NT2/D1 (cell line): Measurements from ENCODE around the gene TXNRD1.

ENCODE experiments used
- DNase-seq: peaks from one replicate; pipeline ENCODE4 v3.0.0-alpha.2; 2011; ENCODE audit warnings: low read depth, low spot score
- H3K27me3 ChIP-seq: 2 replicates; pipeline ENCODE4 v1.6.0; 2011; ENCODE audit warnings: mild to moderate bottlenecking; ENCODE audit not compliant: insufficient read length, insufficient read depth
- H3K36me3 ChIP-seq: 2 replicates; pipeline ENCODE4 v1.6.1; 2011; ENCODE audit warnings: mild to moderate bottlenecking, low read length, mixed read lengths; ENCODE audit not compliant: insufficient read depth, insufficient read length
- H3K4me1 ChIP-seq: 2 replicates; pipeline ENCODE4 v1.5.1; 2011; ENCODE audit not compliant: insufficient read depth, insufficient read length
- H3K4me3 ChIP-seq: 2 replicates; pipeline ENCODE4 v1.5.1; 2011; ENCODE audit warnings: low read depth; ENCODE audit not compliant: insufficient read length
- H3K9ac ChIP-seq: 2 replicates; pipeline ENCODE4 v1.6.0; 2011; ENCODE audit warnings: low read depth; ENCODE audit not compliant: insufficient read length
- H3K9me3 ChIP-seq: 2 replicates; pipeline ENCODE4 v1.5.1; 2011; ENCODE audit warnings: mild to moderate bottlenecking, low read length; ENCODE audit not compliant: insufficient read depth
- SUZ12 ChIP-seq: IDR thresholded peaks from 2 replicates; pipeline ENCODE4 v1.6.1; 2011; ENCODE audit not compliant: insufficient read length, insufficient read depth; ENCODE audit errors: extremely low read depth
- YY1 ChIP-seq: IDR thresholded peaks from 2 replicates; pipeline ENCODE4 v1.6.1; 2011; ENCODE audit not compliant: insufficient read length, insufficient read depth
- ZNF274 ChIP-seq: IDR thresholded peaks from 2 replicates; pipeline ENCODE4 v1.6.1; 2011; ENCODE audit warnings: mild to moderate bottlenecking, low read depth, low read length

Gene TXNRD1

DNA sequence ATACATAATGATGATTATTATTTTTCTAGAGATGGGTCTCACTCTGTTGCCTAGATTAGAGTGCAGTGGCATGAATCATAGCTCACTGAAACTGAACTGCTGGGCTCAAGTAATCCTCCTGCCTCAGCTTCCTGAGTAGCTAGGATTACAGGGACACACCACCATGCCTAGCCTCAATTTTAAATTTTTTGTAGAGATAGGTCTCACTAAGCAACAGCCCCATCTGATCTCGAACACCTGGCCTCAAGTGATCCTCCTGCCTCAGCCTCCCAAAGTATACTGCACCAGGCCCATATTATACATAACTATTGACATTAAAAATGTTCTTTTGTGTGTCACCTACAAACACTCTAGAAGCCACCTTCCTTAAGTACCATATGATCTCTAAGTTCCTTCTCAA lies 3.4 kb downstream of the TXNRD1 start:
- no peaks in the 10 kb centered on the region for H3K36me3 ChIP-seq
- H3K4me1 ChIP-seq = no peaks in the 10 kb centered on the region
- H3K9ac ChIP-seq = no peak overlapping the region
- no peak for DNase-seq
- TF ChIP-seq YY1 = no peak
- no peak for TF ChIP-seq ZNF274
- no peak for TF ChIP-seq SUZ12
- peaks cover 23% of the 10 kb centered on the region for H3K27me3 ChIP-seq
- no peak overlapping the region for H3K4me3 ChIP-seq
- H3K9me3 ChIP-seq = no peaks in the 10 kb centered on the region

DNA sequence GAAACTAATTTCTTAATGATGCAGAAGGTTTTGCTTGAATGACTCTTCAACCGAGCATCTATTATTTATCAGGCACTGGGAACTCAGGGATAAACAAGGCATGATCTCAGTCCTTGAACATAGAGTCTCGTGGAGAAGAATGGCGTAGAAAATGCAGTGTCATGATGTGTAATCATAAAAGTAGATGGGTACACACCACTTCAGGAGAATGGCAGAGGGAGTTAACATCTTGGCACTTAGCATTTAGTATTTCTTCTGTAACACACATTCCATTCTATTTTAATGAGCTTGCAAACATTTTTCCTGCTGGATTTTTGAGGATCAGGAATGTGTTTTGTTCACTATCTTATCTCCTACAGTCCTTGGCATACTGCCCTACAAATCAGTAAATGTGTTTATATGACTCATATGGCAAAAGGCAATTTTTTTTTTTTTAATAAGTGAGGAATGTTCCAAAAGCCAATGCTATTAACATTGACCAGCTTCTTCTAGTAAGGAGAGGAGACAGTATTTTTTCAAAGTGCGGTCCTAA lies 3.8 kb downstream of the TXNRD1 start:
- H3K27me3 ChIP-seq = peaks cover 23% of the 10 kb centered on the region
- no peak overlapping the region for H3K9ac ChIP-seq
- DNase-seq = no peak
- H3K4me1 ChIP-seq = no peaks in the 10 kb centered on the region
- no peak for TF ChIP-seq YY1
- no peak for TF ChIP-seq SUZ12
- no peak for TF ChIP-seq ZNF274
- no peak overlapping the region for H3K4me3 ChIP-seq
- H3K36me3 ChIP-seq = no peaks in the 10 kb centered on the region
- H3K9me3 ChIP-seq = no peaks in the 10 kb centered on the region

DNA sequence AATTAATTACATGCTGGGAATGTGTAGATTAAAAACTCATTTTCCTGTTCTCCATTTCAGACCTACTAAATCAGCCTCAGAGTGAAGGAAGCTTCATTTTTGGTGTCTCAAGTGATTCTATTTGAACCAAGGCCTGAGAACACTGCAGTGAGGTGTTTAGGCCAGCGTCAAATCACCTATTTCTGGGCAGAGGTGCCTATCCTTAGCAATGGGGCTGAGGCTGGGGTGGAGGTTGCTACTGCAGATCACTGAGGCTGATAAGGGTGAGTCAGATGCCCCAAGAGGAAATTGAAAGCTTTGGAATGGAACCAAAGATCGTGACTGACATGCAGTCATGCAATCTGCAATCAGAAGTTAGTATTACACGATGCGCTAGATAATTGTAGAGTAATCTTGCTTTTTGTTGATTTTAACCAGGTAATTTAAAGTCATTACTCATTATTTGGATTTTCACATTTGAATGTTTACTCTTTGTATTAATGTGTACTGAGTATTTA lies 4.4 kb downstream of the TXNRD1 start:
- Histone ChIP-seq H3K9ac (no peak overlapping the region), H3K27me3 (peaks cover 23% of the 10 kb centered on the region), H3K4me1 (no peaks in the 10 kb centered on the region), H3K4me3 (no peak overlapping the region), H3K9me3 (no peaks in the 10 kb centered on the region), H3K36me3 (no peaks in the 10 kb centered on the region)
- TF ChIP-seq YY1 = no peak
- no peak for TF ChIP-seq SUZ12
- no peak for TF ChIP-seq ZNF274
- no peak for DNase-seq

DNA sequence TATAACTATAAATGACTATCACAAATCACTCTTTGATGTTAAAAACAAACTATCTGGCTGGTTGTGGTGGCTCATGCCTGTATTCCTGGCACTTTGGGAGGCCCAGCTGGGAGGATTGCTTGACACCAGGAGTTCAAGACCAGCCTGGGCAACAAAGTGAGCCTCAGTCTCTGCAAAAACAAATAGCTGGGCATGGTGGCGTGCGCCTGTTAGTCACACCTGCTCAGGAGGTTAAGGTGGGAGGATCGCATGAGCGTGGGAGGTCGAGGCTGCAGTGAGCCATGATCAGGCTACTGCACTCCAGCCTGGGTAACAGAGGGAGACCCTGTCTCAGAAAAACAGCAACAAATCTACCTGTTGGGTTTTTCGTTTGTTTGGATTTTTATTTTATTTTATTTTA lies 5.4 kb downstream of the TXNRD1 start:
- Histone ChIP-seq H3K27me3 (peaks cover 19% of the 10 kb centered on the region), H3K36me3 (no peaks in the 10 kb centered on the region), H3K4me3 (no peak overlapping the region), H3K9me3 (no peaks in the 10 kb centered on the region), H3K9ac (no peak overlapping the region), H3K4me1 (no peaks in the 10 kb centered on the region)
- DNase-seq = no peak
- no peak for TF ChIP-seq ZNF274
- no peak for TF ChIP-seq SUZ12
- no peak for TF ChIP-seq YY1

DNA sequence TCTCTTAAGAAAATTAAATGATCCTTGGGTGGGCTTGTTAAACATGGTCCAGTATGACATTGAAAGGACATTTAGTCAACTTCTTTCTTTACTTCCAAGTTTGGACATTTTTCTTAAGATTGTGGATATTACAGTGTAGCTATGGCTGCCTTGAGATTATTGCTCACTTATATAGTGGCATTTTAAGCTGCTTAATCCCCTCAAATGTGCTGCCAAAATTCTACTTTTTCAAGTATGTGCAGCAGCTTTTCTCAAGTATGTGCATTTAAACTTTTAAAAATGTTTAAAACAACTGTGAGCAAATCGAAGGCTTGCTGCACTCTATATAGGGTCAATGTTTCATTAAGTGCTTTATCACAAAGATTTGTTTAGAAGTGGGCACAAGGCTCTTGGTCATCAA lies 7.4 kb downstream of the TXNRD1 start:
- no peak for DNase-seq
- TF ChIP-seq SUZ12 (no peak), ZNF274 (no peak), YY1 (no peak)
- Histone ChIP-seq H3K27me3 (no peaks in the 10 kb centered on the region), H3K4me3 (no peak overlapping the region), H3K9me3 (no peaks in the 10 kb centered on the region), H3K9ac (no peak overlapping the region), H3K36me3 (no peaks in the 10 kb centered on the region), H3K4me1 (no peaks in the 10 kb centered on the region)

DNA sequence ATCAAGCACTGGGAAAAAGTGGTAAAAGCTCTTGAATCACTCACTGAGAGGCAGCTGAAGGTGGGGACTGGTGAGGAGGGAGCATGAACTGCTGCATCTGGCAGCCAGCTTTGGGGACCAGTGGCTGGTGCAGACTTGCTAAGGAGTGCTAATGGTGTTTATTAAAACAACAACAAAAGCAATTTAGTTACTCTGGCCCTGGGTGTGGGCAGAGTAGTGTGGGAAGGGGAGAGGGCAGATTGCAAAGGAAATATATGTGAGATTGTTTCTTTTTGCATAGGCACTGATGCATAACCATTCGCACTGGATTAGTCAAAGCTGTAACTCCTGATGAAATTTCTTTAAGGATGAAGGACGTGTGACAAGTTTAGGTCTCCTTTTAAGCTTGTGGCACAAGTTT lies 8.1 kb downstream of the TXNRD1 start:
- no peaks in the 10 kb centered on the region for H3K4me1 ChIP-seq
- H3K27me3 ChIP-seq = no peaks in the 10 kb centered on the region
- H3K9me3 ChIP-seq = no peaks in the 10 kb centered on the region
- DNase-seq = no peak
- H3K36me3 ChIP-seq = no peaks in the 10 kb centered on the region
- no peak overlapping the region for H3K9ac ChIP-seq
- no peak overlapping the region for H3K4me3 ChIP-seq
- TF ChIP-seq YY1 (no peak), ZNF274 (no peak), SUZ12 (no peak)

DNA sequence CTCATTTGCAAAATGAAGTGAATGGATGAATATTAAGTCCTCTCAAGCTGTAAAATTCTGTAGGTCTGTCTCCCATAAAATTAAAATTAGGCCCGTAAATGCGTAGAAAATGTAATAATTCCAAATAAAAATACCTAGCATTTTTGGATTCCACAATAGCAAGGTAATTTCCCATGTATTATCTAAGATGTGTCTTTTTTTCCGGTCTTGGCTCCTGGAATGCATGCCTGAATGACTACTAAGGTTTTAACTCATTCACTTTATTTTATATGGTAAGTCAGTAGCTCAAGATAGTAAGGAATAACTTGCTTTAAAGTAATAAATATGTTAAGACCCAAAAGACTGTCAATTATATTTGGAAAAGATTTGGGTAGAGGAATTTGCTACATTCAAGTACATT lies 11.1 kb downstream of the TXNRD1 start:
- DNase-seq = no peak
- Histone ChIP-seq H3K27me3 (no peaks in the 10 kb centered on the region), H3K4me3 (no peak overlapping the region), H3K36me3 (no peaks in the 10 kb centered on the region), H3K9ac (no peak overlapping the region), H3K9me3 (peaks cover 11% of the 10 kb centered on the region), H3K4me1 (no peaks in the 10 kb centered on the region)
- TF ChIP-seq SUZ12 (no peak), YY1 (no peak), ZNF274 (no peak)
